RWPE1 (cell line): ENCODE measurements around the gene FBXL17.

Experiments
- CTCF ChIA-PET: fragments of 350-600 bp; sonication (Branson Sonifier 250); formaldehyde crosslinking; extraction: SDS; loops from one replicate; lab custom pipeline; 2021; lab: Yijun Ruan, JAX
- POLR2A ChIA-PET: fragments of 400-600 bp; formaldehyde crosslinking; extraction: SDS; loops from one replicate; lab custom pipeline; 2020; ENCODE audit warnings: antibody characterized with exemption; ENCODE audit not compliant: low non-redundant PET; lab: Yijun Ruan, JAX
- DNase-seq: peaks from one replicate; pipeline ENCODE4 v3.0.0; 2012; ENCODE audit warnings: low spot score
- H3K27ac ChIP-seq: fragments of 450-650 bp; 2 replicates; pipeline ENCODE4 v1.5.1; 2017
- CTCF ChIP-seq: fragments of 450-650 bp; conservative IDR thresholded peaks from 2 replicates; pipeline ENCODE4 v1.5.1; 2017; ENCODE audit warnings: low read depth, mild to moderate bottlenecking

FBXL17 gene

GRCh38 chr5:107840592-107840991 lies 541.3 kb downstream of the FBXL17 start:
- DNase-seq = no peak
- CTCF ChIA-PET = no interaction called here
- no peak overlapping the region for H3K27ac ChIP-seq
- POLR2A ChIA-PET = no interaction called here
- no peak for TF ChIP-seq CTCF

- no peak for DNase-seq
- POLR2A ChIA-PET = no interaction called here
- CTCF ChIA-PET = interaction anchor here (0.5 kb wide), 1 partner anchor 130 kb away, joined by 3 read pairs; no protein-coding TSS in a partner anchor
- no peak for TF ChIP-seq CTCF
- no peak overlapping the region for H3K27ac ChIP-seq
Observed at GRCh38 chr5:107840161-107840560, 541.7 kb downstream of the FBXL17 start.

GRCh38 chr5:107835096-107835495 lies 546.8 kb downstream of the FBXL17 start:
- H3K27ac ChIP-seq = no peak overlapping the region
- no peak for DNase-seq
- no peak for TF ChIP-seq CTCF
- POLR2A ChIA-PET = no interaction called here
- CTCF ChIA-PET = no interaction called here

- no peak overlapping the region for H3K27ac ChIP-seq
- no peak for TF ChIP-seq CTCF
- ChIA-PET POLR2A (no interaction called here), CTCF (interaction anchor here (0.7 kb wide), 1 partner anchor 1530 kb away, joined by 3 read pairs; no protein-coding TSS in a partner anchor)
- no peak for DNase-seq
Observed at GRCh38 chr5:107832746-107833145, 549.2 kb downstream of the FBXL17 start.

GRCh38 chr5:107831612-107832395 lies 550.1 kb downstream of the FBXL17 start:
- DNase-seq = no peak
- no peak for TF ChIP-seq CTCF
- CTCF ChIA-PET = no interaction called here
- no peak overlapping the region for H3K27ac ChIP-seq
- POLR2A ChIA-PET = no interaction called here

- H3K27ac ChIP-seq = no peak overlapping the region
- no peak for TF ChIP-seq CTCF
- POLR2A ChIA-PET = no interaction called here
- no peak for DNase-seq
- CTCF ChIA-PET = interaction anchor here (1.5 kb wide), 1 partner anchor 15 kb away, joined by 4 read pairs; no protein-coding TSS in a partner anchor
Observed at GRCh38 chr5:107830750-107831149, 551.1 kb downstream of the FBXL17 start.
